ENCODE results near the gene GALNT14. TPM values are rescaled to one million over a fixed set of nuclear protein-coding genes. Genes with fewer than 3 reads are reported as not detected.

GALNT14 gene
- total RNA-seq, 1 experiment from 2014 or later = 2.7 TPM

DNA sequence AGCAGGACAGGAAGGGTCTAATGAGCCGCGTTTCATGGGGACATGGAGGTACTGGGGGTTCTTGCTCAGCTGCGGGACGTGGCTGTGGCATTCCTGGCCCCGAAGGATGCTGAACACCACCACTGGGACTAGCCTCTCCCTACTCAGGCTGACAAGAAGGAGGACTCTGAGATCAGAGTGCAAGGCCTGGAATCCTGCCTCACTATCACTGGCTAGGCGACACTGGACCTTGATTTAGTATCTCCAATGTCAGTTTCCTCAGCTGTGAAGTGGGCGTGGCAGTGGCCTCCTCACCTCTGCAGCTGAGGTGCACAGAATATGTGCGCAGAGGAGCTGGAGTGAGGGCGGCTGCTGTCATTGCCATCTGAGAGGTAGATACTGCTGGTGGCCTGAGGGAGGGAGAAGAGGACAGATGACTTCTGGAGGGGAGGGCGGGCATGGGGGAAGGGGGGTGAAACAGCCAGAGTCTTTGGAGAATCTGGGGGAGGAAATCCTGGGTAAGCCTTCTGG lies 173.2 kb downstream of the GALNT14 start:
- Histone ChIP-seq H3K23ac (ENCODE audit: insufficient read length, low read depth, low read length) (no peak overlapping the region), H4K8ac (replicated peaks; ENCODE audit: insufficient read length, low read depth, low read length) (no peak overlapping the region), H3K4me2 (ENCODE audit: insufficient read depth, insufficient read length, low read length) (no peak overlapping the region), H3K14ac (ENCODE audit: insufficient read depth, low read length) (no peak overlapping the region; the same call in 1 of the 2 replicates), H3K4ac (ENCODE audit: low read depth, low read length) (no peak overlapping the region), H2BK5ac (ENCODE audit: insufficient read length, low read length) (no peak overlapping the region), H3K18ac (ENCODE audit: insufficient read length, low read depth, low read length) (no peak overlapping the region), H2AFZ (ENCODE audit: low read length) (no peak overlapping the region), H2AK5ac (ENCODE audit: insufficient read length, low read length) (no peak overlapping the region), H4K5ac (ENCODE audit: insufficient read length, low read depth, low read length) (no peak overlapping the region), H3T11ph (ENCODE audit: low read length) (no peak overlapping the region), H3K79me1 (ENCODE audit: insufficient read depth, low read depth, low read length, poor library complexity, severe bottlenecking) (no peaks in the 10 kb centered on the region), H4K91ac (ENCODE audit: insufficient read length, low read depth, low read length) (no peak overlapping the region), H3K9ac (ENCODE audit: extremely low read depth, insufficient read length, low read length) (no peak overlapping the region), H3K79me2 (ENCODE audit: insufficient read depth, low read length) (no peaks in the 10 kb centered on the region), H2BK12ac (ENCODE audit: insufficient read length, low read depth, low read length) (no peak overlapping the region), H3K27ac (ENCODE audit: insufficient read length, low read depth, low read length) (no peak overlapping the region), H3K56ac (ENCODE audit: insufficient read length, low read depth, low read length) (no peak overlapping the region), H2BK15ac (ENCODE audit: low read depth, low read length) (no peak overlapping the region), H3K4me1 (ENCODE audit: insufficient read depth, low read length) (no peaks in the 10 kb centered on the region), H2BK120ac (ENCODE audit: low read depth, low read length, poor library complexity, severe bottlenecking) (no peak overlapping the region), H3K27me3 (ENCODE audit: insufficient read depth, low read length) (no peaks in the 10 kb centered on the region), H3K23me2 (ENCODE audit: insufficient read length, low read depth, low read length, poor library complexity, severe bottlenecking) (no peaks in the 10 kb centered on the region), H2BK20ac (ENCODE audit: low read depth, low read length, poor library complexity, severe bottlenecking) (no peak overlapping the region), H4K20me1 (ENCODE audit: control insufficient read depth, insufficient read depth, insufficient read length) (no peaks in the 10 kb centered on the region), H3K9me3 (ENCODE audit: control insufficient read depth, low read depth, low read length) (no peaks in the 10 kb centered on the region)
- no peak for TF ChIP-seq CTCF (conservative IDR thresholded peaks at IDR 0.05)
- peaks cover 7 to 8% of the 10 kb centered on the region in 2 experiments; a peak in 3 of 4 replicates for H3K4me1 Mint-ChIP-seq
- no peaks in the 10 kb centered on the region for H3K27me3 Mint-ChIP-seq (ENCODE audit: low read depth)
- no peak overlapping the region; a peak in 1 of 7 replicates for H3K27ac Mint-ChIP-seq
- H3K9me3 Mint-ChIP-seq = no peaks in the 10 kb centered on the region
- H3K4me3 Mint-ChIP-seq = no peak overlapping the region
- no peaks in the 10 kb centered on the region for H3K36me3 Mint-ChIP-seq (ENCODE audit: insufficient read depth in 1 of 3, low read depth in 3 of 3)
- DNase-seq = no peak
- WGBS (ENCODE audit: extremely low coverage, insufficient read length, low lambda C conversion rate) = no CpG with 5 or more reads among the region's 10 CpGs

Data from H9 (cell line).